Aorta (tissue), 5 donors: Measurements from ENCODE around the gene ZNF500. TPM values are rescaled to one million over a fixed set of nuclear protein-coding genes. Genes with fewer than 3 reads are reported as not detected.

Experiments used
- ATAC-seq: fragments of 200-7000 bp; cut with Tn5 transposase; one replicate; pipeline ENCODE4 v1.9.1; 2022; ENCODE audit warnings: moderate library complexity; ENCODE audit not compliant: low FRiP score
- DNase-seq, 2 donors: peaks; one replicate each; pipeline ENCODE4 v3.0.0-alpha.2; 2020
- H3K27ac ChIP-seq, 2 donors: one replicate each; pipeline ENCODE4 v1.5.1; 2013; ENCODE audit warnings: low read length in 2 of 2, mild to moderate bottlenecking in 2 of 2, moderate library complexity in 2 of 2, control low read depth in 1 of 2, inconsistent platforms in 1 of 2, low read depth in 1 of 2
- H3K27me3 ChIP-seq, 2 donors: one replicate each; pipeline ENCODE4 v1.6.1; 2013; ENCODE audit warnings: control low read depth in 1 of 2, low read length in 1 of 2, mild to moderate bottlenecking in 1 of 2, moderate library complexity in 1 of 2; ENCODE audit not compliant: insufficient read depth in 2 of 2, control insufficient read depth in 1 of 2
- H3K36me3 ChIP-seq, 2 donors: one replicate each; pipeline ENCODE4 v1.6.1; 2013; ENCODE audit warnings: control low read depth in 1 of 2, low read length in 1 of 2, mild to moderate bottlenecking in 1 of 2; ENCODE audit not compliant: insufficient read depth in 2 of 2, control insufficient read depth in 1 of 2
- H3K4me1 ChIP-seq, 2 donors: one replicate each; pipeline ENCODE4 v1.6.1; 2013; ENCODE audit warnings: low read length in 2 of 2, control low read depth in 1 of 2, mild to moderate bottlenecking in 1 of 2, moderate library complexity in 1 of 2; ENCODE audit not compliant: insufficient read depth in 2 of 2, control insufficient read depth in 1 of 2
- H3K4me3 ChIP-seq, 2 donors: one replicate each; pipeline ENCODE4 v1.5.1; 2013; ENCODE audit warnings: low read length in 2 of 2, control low read depth in 1 of 2, mild to moderate bottlenecking in 1 of 2
- H3K9me3 ChIP-seq: one replicate; pipeline ENCODE4 v1.6.1; 2013; ENCODE audit warnings: mild to moderate bottlenecking, low read length; ENCODE audit not compliant: control insufficient read depth
- WGBS, 2 donors: extraction: QIAGEN DNeasy Blood & Tissue Kit; methylation state at CpG; one replicate each; pipeline ENCODE4 v1.1.7; 2013; 5-methylcytosine and 5-hydroxymethylcytosine counted together
- intact Hi-C, 2 donors: fragments of 100-400 bp; cut with DNase I; formaldehyde crosslinking; loops; one replicate each; pipeline versions ENCODE4 v1.14.2 to v1.15.0; 2022
- polyA plus RNA-seq, 2 donors: library from polyadenylated mRNA; stranded (reverse); fragments of 200-250 nt; gene quantifications; one replicate each; pipeline ENCODE4 v1.2.3, GENCODE V29; 2013
- total RNA-seq, 2 donors: library from RNA; stranded (reverse); fragmentation: NEBNext Ultra II Directional; extraction: Animal tissue kit (Norgen Biotek cat#: 25700); gene quantifications; one replicate each; pipeline ENCODE4 v1.2.1, GENCODE V29; 2021
- donor health status: healthy with polysubstance abuse.
- donor health status: Bipolar disorder and iron deficiency.
- donor health status: DM: no; HTN: no; CAD: no.
- donor health status: DM: no; HTN: no; CAD: no.
- donor health status: DM: yes; HTN: yes; CAD: no.

Gene ZNF500
- total and polyA plus RNA-seq, 4 donors: 1.9 to 17.0 (median 13.0) TPM

DNA sequence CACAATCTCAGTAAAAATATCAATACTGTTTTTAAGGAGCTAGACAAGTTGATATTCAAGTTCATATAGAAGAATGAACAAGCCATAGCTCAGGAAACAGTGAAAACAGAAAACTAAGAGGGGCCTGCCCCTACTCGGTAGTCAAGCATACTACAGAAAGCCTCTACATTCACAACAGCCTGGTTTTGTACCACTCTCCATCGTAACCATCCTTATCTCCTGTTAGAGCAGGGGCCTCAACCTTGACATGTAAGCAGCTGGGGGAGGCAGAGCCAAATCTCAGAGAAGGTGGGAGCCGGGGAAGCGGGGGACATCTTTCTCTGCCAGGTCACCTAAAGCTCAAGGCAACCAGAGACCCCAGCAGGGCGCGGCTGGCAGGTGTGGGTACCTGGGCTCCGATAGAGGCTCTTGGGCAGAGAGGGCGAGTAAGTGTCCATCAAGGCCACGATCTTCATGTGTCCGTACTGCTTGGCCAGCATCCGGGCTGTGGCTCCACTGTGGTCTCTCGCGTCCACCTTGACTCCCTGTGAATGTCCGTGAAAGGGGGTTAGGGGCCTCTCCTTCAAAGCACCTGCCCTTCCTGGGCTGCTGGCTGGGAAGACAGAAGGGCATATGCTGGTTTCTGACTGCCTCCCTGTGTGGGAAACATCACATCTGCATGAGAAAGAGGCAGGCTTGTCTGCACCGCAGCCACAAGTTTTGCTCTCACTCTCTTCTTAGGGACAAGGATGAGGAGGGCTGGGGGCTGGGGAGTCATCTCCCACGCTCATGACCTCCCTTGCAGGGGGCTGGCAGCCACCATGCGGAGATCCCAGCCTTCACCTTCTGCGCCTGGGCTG is 53.1 kb downstream of the ZNF500 start:
- Histone ChIP-seq H3K27ac (no peak overlapping the region), H3K27me3 (no peaks in the 10 kb centered on the region), H3K4me3 (no peak overlapping the region), H3K4me1 (no peaks in the 10 kb centered on the region), H3K9me3 (no peaks in the 10 kb centered on the region), H3K36me3 (peaks cover 2 to 3% of the 10 kb centered on the region in 2 donors)
- intact Hi-C loops: loop anchor here in 1 of 2 donors (10.0 kb wide), 1 partner anchor 59 kb away; no protein-coding TSS in a partner anchor
- WGBS, 2 donors: 74 to 83% methylated on average over 18 of the region's 18 CpGs
- DNase-seq (no peak), ATAC-seq (no peak)

DNA sequence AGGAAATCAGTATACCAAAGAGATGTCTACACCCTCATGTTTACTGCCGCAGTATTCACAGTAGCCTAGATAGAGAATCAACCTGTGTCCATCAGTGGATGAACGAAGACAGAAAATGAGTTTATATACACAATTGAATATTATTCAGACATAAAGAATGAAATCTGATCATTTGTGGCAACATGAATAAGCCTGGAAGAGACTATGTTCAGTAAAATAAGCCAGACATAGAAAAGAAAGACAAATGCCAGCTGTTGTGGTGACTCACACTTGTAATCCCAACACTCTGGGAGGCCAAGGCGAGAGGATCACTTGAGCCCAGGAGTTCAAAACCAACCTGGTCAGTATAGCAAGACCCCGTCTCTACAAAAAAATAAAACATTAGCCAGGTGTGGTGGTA is 57.5 kb downstream of the ZNF500 start:
- Histone ChIP-seq H3K27me3 (no peaks in the 10 kb centered on the region), H3K36me3 (peaks cover 2 to 3% of the 10 kb centered on the region in 2 donors), H3K27ac (no peak overlapping the region), H3K9me3 (no peaks in the 10 kb centered on the region), H3K4me1 (no peaks in the 10 kb centered on the region), H3K4me3 (no peak overlapping the region)
- WGBS, 2 donors: 97% methylated on average over 4 of the region's 4 CpGs
- ATAC-seq (no peak), DNase-seq (no peak)
- intact Hi-C loops: no loop called here

DNA sequence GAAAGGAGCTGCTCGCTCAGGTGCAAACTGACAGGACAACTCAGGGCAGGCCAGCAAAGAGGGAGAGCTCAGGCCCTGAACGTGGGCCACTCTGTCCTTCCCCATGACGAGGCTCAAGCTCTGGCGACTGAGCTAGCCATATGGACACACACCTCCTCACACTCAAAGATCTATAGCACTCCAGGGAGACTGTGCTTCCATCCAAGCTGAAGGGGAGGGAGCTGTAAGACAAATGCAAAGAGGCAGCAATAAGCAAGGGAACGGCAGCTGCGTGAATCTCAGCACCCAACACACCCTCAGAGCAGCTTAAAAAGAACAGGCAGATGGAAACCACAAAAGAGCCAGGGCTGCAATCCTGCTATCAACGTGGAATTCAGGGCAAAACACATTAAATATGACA is 60.1 kb downstream of the ZNF500 start:
- Histone ChIP-seq H3K4me3 (no peak overlapping the region), H3K27ac (no peak overlapping the region), H3K36me3 (peaks cover 0 to 9% of the 10 kb centered on the region in 2 donors), H3K27me3 (no peaks in the 10 kb centered on the region), H3K4me1 (no peaks in the 10 kb centered on the region), H3K9me3 (no peaks in the 10 kb centered on the region)
- WGBS, 2 donors: 55 to 74% methylated on average over 7 of the region's 7 CpGs
- intact Hi-C loops: no loop called here
- DNase-seq: no peak
- ATAC-seq: no peak

DNA sequence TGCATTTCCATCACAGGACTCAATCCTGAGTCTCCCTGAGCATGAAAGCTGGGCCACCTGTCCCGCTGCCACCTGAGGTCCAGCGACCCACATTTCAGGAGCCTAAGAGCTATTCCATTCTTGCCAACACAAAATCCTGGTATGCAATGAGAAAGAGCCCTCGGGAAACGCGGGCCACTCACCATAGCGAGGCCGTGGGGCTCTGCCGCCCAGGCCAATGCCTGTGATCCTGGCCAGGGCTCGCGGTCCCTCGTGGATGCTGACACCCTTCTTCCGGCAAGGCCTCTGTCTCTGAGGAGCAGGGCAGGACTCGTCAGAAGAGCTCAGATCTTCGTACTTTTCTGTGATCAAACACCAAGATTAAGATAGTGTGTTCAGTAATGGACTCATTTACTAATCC is 62.0 kb downstream of the ZNF500 start:
- Histone ChIP-seq H3K27ac (no peak overlapping the region), H3K9me3 (no peaks in the 10 kb centered on the region), H3K27me3 (no peaks in the 10 kb centered on the region), H3K4me3 (no peak overlapping the region), H3K4me1 (no peaks in the 10 kb centered on the region), H3K36me3 (peaks cover 0 to 13% of the 10 kb centered on the region in 2 donors)
- ATAC-seq: no peak
- WGBS, 2 donors: 93 to 94% methylated on average over 14 of the region's 14 CpGs
- no peak for DNase-seq
- intact Hi-C loops: no loop called here

DNA sequence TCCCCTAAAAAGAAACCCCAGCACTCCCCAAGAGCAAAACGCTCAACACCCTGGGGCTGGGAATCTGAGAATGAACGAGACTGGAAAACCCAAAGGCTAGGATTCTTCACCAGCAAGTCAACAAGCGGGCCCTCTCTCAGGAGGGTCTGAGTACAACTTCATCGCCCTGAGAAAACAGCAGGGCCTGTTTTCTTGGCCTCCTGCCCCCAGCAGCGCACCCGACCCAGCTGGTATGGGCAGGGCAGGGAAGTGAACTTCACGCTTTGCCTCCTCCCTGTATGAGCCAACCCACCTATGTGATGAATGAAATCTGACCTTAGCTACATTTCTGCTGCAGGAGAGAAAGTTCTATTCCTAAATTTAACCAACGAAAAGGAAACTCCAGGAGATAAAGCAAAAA is 62.5 kb downstream of the ZNF500 start:
- 76% methylated on average over 8 of the region's 8 CpGs for WGBS, 2 donors
- no peaks in the 10 kb centered on the region for H3K4me1 ChIP-seq
- ATAC-seq (no peak), DNase-seq (no peak)
- no peak overlapping the region for H3K4me3 ChIP-seq
- H3K27ac ChIP-seq: no peak overlapping the region
- H3K27me3 ChIP-seq: no peaks in the 10 kb centered on the region
- H3K9me3 ChIP-seq: no peaks in the 10 kb centered on the region
- intact Hi-C loops: no loop called here
- H3K36me3 ChIP-seq: peaks cover 0 to 13% of the 10 kb centered on the region in 2 donors

DNA sequence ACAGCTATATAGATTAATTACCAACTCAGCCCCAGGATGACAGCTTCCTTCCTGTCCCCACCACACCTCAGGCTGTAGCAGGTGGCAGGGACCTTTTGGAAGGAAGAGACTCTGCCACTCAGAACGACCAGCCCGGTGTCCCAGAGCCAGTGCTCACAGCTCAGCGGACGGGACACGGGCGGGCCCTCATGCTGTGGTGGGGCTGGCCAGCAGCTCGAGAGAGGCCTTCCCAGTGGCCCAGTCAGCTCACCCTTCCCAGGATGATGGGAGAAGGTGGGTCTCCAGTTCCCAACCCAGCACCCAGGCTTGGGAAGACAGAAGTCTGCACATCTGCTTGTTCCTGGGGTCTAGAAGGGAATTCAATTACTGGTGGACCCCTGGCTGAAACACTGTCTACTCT is 63.1 kb downstream of the ZNF500 start:
- Histone ChIP-seq H3K4me1 (no peaks in the 10 kb centered on the region), H3K27me3 (no peaks in the 10 kb centered on the region), H3K36me3 (peaks cover 0 to 15% of the 10 kb centered on the region in 2 donors), H3K9me3 (no peaks in the 10 kb centered on the region), H3K27ac (no peak overlapping the region), H3K4me3 (no peak overlapping the region)
- intact Hi-C loops: no loop called here
- DNase-seq (no peak), ATAC-seq (no peak)
- 88% methylated on average over 7 of the region's 7 CpGs for WGBS, 2 donors

DNA sequence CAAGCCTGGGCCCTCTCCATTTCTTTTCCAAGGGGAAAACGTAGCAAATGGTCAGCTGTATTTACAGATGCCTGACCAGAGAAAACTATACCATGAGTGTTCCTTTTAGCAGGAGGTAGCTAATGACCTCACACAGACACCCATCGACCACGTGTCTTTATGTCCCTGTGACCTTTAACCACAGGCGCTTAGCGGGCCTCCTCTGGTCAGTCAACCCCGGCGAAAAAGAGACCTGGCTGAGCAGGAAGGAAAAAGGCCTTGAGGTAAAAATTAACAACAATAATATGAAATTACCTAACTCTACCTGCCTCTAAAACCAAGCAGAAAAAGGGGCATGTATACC is 64.5 kb downstream of the ZNF500 start:
- Histone ChIP-seq H3K27me3 (no peaks in the 10 kb centered on the region), H3K36me3 (peaks cover 0 to 18% of the 10 kb centered on the region in 2 donors), H3K27ac (no peak overlapping the region), H3K9me3 (no peaks in the 10 kb centered on the region), H3K4me1 (no peaks in the 10 kb centered on the region), H3K4me3 (no peak overlapping the region)
- intact Hi-C loops: no loop called here
- 65 to 71% methylated on average over 7 of the region's 7 CpGs for WGBS, 2 donors
- ATAC-seq (no peak), DNase-seq (no peak)

DNA sequence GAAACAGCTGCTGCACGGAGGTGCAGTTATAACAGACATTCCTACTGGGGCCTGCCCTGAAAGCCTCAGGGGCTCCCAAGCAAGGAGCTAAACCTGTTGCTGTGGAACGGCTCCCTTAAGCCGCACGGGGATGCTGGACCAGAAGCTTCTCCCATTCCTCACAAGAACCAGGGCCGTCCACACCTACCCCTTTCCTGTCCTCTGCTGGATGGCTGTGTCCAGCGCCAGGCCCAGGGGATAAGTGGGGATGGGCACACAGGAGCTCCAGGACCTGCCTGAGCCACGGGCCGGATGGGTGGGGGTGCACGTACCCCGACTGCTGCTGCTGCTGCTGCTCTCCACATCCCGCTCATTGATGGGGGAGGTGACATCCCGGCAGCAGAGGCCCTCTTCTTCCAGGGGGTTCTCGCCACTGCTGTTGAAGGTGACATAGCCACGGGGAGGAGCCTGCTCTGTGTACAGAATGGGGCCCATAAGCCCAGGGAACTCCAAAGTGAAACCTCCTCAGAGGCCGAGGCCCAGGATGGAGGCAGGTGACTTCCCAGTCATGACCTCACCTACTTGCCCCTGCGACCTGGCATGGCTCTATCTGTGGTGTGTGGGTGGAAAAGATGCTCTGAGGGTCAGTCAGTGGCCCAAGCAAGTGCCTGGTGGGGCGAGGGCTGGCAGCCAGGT is 65.0 kb downstream of the ZNF500 start:
- Histone ChIP-seq H3K4me3 (no peak overlapping the region), H3K4me1 (no peaks in the 10 kb centered on the region), H3K27me3 (no peaks in the 10 kb centered on the region), H3K9me3 (no peaks in the 10 kb centered on the region), H3K36me3 (peaks cover 0 to 18% of the 10 kb centered on the region in 2 donors), H3K27ac (no peak overlapping the region)
- no peak for DNase-seq
- 85% methylated on average over 17 of the region's 17 CpGs for WGBS, 2 donors
- ATAC-seq: no peak
- intact Hi-C loops: no loop called here
